A549 (cell line): ENCODE measurements around the gene NKTR. TPM values are rescaled to one million over a fixed set of nuclear protein-coding genes. Genes with fewer than 3 reads are reported as not detected.
"Not testable (repeated sequence)": the region's sequence is repeated elsewhere in the genome, so short reads cannot be mapped to it uniquely, and the experiment has no call there.

Experiments
- ATAC-seq, 2 experiments: fragments of 200-7000 bp in 1 of 2; fragments of >200 bp in 1 of 2; cut with Nextera tagmentation in 1 of 2; cut with Tn5 transposase in 1 of 2; 3 replicates each; pipeline versions ENCODE4 v1.8.0 to v1.9.1; 2018 to 2020; ENCODE audit warnings: mild to moderate bottlenecking in 1 of 2, moderate library complexity in 1 of 2
- CTCF ChIA-PET: fragments of 300-600 bp; sonication (Branson Sonifier 250); formaldehyde crosslinking; extraction: SDS; loops from one replicate; lab custom pipeline; 2021; ENCODE audit warnings: antibody characterized with exemption, inconsistent platforms; lab: Yijun Ruan, JAX
- POLR2A ChIA-PET: fragments of 350-600 bp; formaldehyde crosslinking; extraction: SDS; loops from one replicate; lab custom pipeline; 2021; ENCODE audit warnings: antibody characterized with exemption, inconsistent platforms; lab: Yijun Ruan, JAX
- DNase-seq, 2 experiments: peaks; one replicate each; pipeline versions ENCODE4 v3.0.0 to v3.0.0-alpha.2; 2011 to 2016; ENCODE audit warnings: low read depth in 1 of 2, low spot score in 1 of 2
- FAIRE-seq: peaks from 2 replicates; lab custom pipeline; 2011; peaks lifted over from hg19 to GRCh38; lab: Jason Lieb, UNC
- H3K27ac ChIP-seq, 2 experiments: fragments of >200 bp; sonication (Bioruptor Twin); formaldehyde crosslinking; 3 replicates each; pipeline ENCODE4 v1.5.1; 2016 to 2017
- H3K4me1 ChIP-seq: fragments of >200 bp; sonication (Bioruptor Twin); formaldehyde crosslinking; 3 replicates; pipeline ENCODE4 v1.6.1; 2016
- H3K4me2 ChIP-seq: fragments of >200 bp; sonication (Bioruptor Twin); formaldehyde crosslinking; 3 replicates; pipeline ENCODE4 v1.6.1; 2016
- H3K4me3 ChIP-seq: fragments of >200 bp; sonication (Bioruptor Twin); formaldehyde crosslinking; 3 replicates; pipeline ENCODE4 v1.5.1; 2016
- H3K9me3 ChIP-seq: fragments of >200 bp; sonication (Bioruptor Twin); formaldehyde crosslinking; 3 replicates; pipeline ENCODE4 v1.6.1; 2016
- CBX2 ChIP-seq: fragments of 200-600 bp; sonication (generic); IDR thresholded peaks from 2 replicates; pipeline ENCODE4 v1.6.1; 2016; ENCODE audit warnings: low read depth, mild to moderate bottlenecking, borderline replicate concordance
- CBX8 ChIP-seq: fragments of 200-600 bp; sonication (generic); IDR thresholded peaks from 2 replicates; pipeline ENCODE4 v1.6.1; 2016
- CHD2 ChIP-seq: fragments of 150-350 bp; IDR thresholded peaks from 2 replicates; pipeline ENCODE4 v1.6.1; 2014; ENCODE audit warnings: low read length; ENCODE audit not compliant: partially characterized antibody
- EHMT2 ChIP-seq: fragments of 200-600 bp; sonication (generic); IDR thresholded peaks from 2 replicates; pipeline ENCODE4 v1.6.1; 2016; ENCODE audit warnings: antibody characterized with exemption, low read depth, mild to moderate bottlenecking, moderate library complexity
- EP300 ChIP-seq, 2 experiments: fragments of >200 bp; sonication (Bioruptor Twin); formaldehyde crosslinking; IDR thresholded peaks; 2 replicates in 1 of 2; 3 replicates in 1 of 2; pipeline ENCODE4 v1.6.1; 2016 to 2017
- FOSB ChIP-seq: fragments of 250-450 bp; sonication (Bioruptor Pico); IDR thresholded peaks from 2 replicates; pipeline ENCODE4 v1.5.0; 2020; ENCODE audit warnings: mild to moderate bottlenecking, moderate library complexity
- FOXS1 ChIP-seq: fragments of 250-450 bp; sonication (Bioruptor Pico); IDR thresholded peaks from 2 replicates; pipeline ENCODE4 v1.5.0; 2020; ENCODE audit warnings: mild to moderate bottlenecking, moderate library complexity
- KDM5A ChIP-seq: fragments of 200-600 bp; sonication (generic); IDR thresholded peaks from 2 replicates; pipeline ENCODE4 v1.6.1; 2016; ENCODE audit warnings: antibody characterized with exemption, mild to moderate bottlenecking
- MAZ ChIP-seq: fragments of 150-350 bp; IDR thresholded peaks from 2 replicates; pipeline ENCODE4 v1.6.1; 2014; ENCODE audit warnings: antibody characterized with exemption, low read depth, low read length, borderline replicate concordance
- NFE2L2 ChIP-seq: fragments of 150-350 bp; conservative IDR thresholded peaks from 2 replicates; pipeline ENCODE4 v1.6.1; 2014; ENCODE audit warnings: low read length
- NR3C1 ChIP-seq: fragments of >200 bp; sonication (Bioruptor Twin); formaldehyde crosslinking; IDR thresholded peaks from 3 replicates; pipeline ENCODE4 v1.6.1; 2017
- RNF2 ChIP-seq: fragments of 200-600 bp; sonication (generic); IDR thresholded peaks from 2 replicates; pipeline ENCODE4 v1.6.1; 2016; ENCODE audit warnings: low read depth, mild to moderate bottlenecking, antibody characterized with exemption, moderate library complexity, borderline replicate concordance
- SMC3 ChIP-seq: fragments of >200 bp; sonication (Bioruptor Twin); formaldehyde crosslinking; IDR thresholded peaks from 3 replicates; pipeline ENCODE4 v1.6.1; 2018; ENCODE audit warnings: inconsistent platforms
- ZFP36 ChIP-seq: fragments of 450-650 bp; IDR thresholded peaks from 2 replicates; pipeline ENCODE4 v1.6.1; 2014; ENCODE audit warnings: borderline replicate concordance; ENCODE audit not compliant: partially characterized antibody
- ZNF302 ChIP-seq: fragments of 250-450 bp; sonication (Bioruptor Pico); IDR thresholded peaks from 2 replicates; pipeline ENCODE4 v1.9.0; 2021; ENCODE audit warnings: inconsistent platforms, mild to moderate bottlenecking, moderate library complexity
- WGBS: methylation state at CpG from one replicate; pipeline ENCODE4 v1.1.6; 2017; ENCODE audit errors: missing lambda C conversion rate; 5-methylcytosine and 5-hydroxymethylcytosine counted together
- polyA plus RNA-seq, 4 experiments: library from polyadenylated mRNA; depleted of rRNA in 3 of 4; stranded (reverse); fragments of >200 nt; fragmentation: RNase III in 1 of 4; extraction: RNeasy Plus Mini Kit Qiagen cat#74134 plus additional on column Dnase treatment in 1 of 4; gene quantifications; 2 replicates in 3 of 4; 3 replicates in 1 of 4; pipeline ENCODE4 v1.2.3, GENCODE V29; 2011 to 2017
- TF ChIP-seq, protein P1 (sequence below): fragments of 250-450 bp; sonication (Bioruptor Pico); IDR thresholded peaks from 2 replicates; pipeline ENCODE4 v1.5.0; 2020; ENCODE audit warnings: low read depth, mild to moderate bottlenecking, moderate library complexity
- TF ChIP-seq, protein P2 (sequence below): fragments of >200 bp; sonication (Bioruptor Twin); formaldehyde crosslinking; IDR thresholded peaks from 2 replicates; pipeline ENCODE4 v1.6.1; 2016

NKTR gene
- polyA plus RNA-seq, 2 of the 4 experiments (the other 2 are of a cell fraction) = 16.2 to 49.3 TPM

GRCh38 chr3:42556089-42556632, 44.3 kb upstream of the NKTR start:
- FAIRE-seq = no peak
- ChIA-PET CTCF (interaction anchor here (1.0 kb wide), 1 partner anchor 16 kb away, joined by 3 read pairs; no protein-coding TSS in a partner anchor), POLR2A (no interaction called here)
- no peak overlapping the region for H3K4me3 ChIP-seq
- no peak overlapping the region for H3K27ac ChIP-seq
- H3K9me3 ChIP-seq = no peaks in the 10 kb centered on the region
- 65% methylated on average over 3 of the region's 3 CpGs for WGBS
- H3K4me2 ChIP-seq = no peak overlapping the region
- DNase-seq = no peak
- ATAC-seq = no peak
- H3K4me1 ChIP-seq = no peaks in the 10 kb centered on the region
- TF ChIP-seq CHD2 (no peak), EHMT2 (no peak), CBX2 (no peak), MAZ (no peak), KDM5A (no peak), NR3C1 (no peak), FOXS1 (CRISPR knock-in tag) (no peak), EP300 (IDR thresholded peaks at IDR 0.05) (no peak), SMC3 (no peak), ZNF302 (CRISPR knock-in tag) (no peak)
- TF ChIP-seq, protein P1, sequence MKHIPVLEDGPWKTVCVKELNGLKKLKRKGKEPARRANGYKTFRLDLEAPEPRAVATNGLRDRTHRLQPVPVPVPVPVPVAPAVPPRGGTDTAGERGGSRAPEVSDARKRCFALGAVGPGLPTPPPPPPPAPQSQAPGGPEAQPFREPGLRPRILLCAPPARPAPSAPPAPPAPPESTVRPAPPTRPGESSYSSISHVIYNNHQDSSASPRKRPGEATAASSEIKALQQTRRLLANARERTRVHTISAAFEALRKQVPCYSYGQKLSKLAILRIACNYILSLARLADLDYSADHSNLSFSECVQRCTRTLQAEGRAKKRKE (CRISPR knock-in tag) = no peak
- TF ChIP-seq, protein P2, sequence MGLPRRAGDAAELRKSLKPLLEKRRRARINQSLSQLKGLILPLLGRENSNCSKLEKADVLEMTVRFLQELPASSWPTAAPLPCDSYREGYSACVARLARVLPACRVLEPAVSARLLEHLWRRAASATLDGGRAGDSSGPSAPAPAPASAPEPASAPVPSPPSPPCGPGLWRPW = no peak

DNA sequence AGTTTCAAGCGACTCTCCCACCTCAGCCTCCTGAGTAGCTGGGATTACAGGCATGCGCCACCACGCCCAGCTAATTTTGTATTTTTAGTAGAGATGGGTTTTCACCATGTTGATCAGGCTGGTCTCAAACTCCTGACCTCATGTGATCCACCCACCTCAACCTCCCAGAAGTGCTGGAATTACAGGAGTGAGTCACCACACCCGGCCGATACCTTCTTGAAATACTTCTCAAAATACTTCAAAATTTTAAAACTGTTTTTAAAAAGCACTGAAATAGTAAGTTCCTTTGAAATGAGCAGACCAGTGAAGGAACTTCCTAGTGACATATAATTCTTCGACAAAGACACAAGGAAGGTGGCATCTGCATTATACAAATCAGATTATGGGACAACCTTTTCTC, 43.7 kb upstream of the NKTR start:
- FAIRE-seq, POLR2A ChIA-PET, H3K27ac ChIP-seq, H3K9me3 ChIP-seq, H3K4me2 ChIP-seq, H3K4me3 ChIP-seq, DNase-seq, ATAC-seq, H3K4me1 ChIP-seq: not testable (repeated sequence)
- 93% methylated on average over 6 of the region's 6 CpGs for WGBS
- CTCF ChIA-PET = interaction anchor here (1.0 kb wide), 2 partner anchors 9 to 17 kb away, joined by 3 to 5 read pairs; no protein-coding TSS in a partner anchor

GRCh38 chr3:42557854-42558253, 42.6 kb upstream of the NKTR start:
- TF ChIP-seq NFE2L2 = no peak
- TF ChIP-seq RNF2 = no peak
- no peak for TF ChIP-seq FOXS1 (CRISPR knock-in tag)
- no peak for TF ChIP-seq CBX2
- TF ChIP-seq, protein P1 (CRISPR knock-in tag) = no peak
- TF ChIP-seq FOSB (CRISPR knock-in tag) = no peak
- no peak for TF ChIP-seq ZFP36
- TF ChIP-seq CBX8 = no peak
- no peak for TF ChIP-seq KDM5A
- TF ChIP-seq MAZ = no peak
- Histone ChIP-seq H3K4me1 (no peaks in the 10 kb centered on the region), H3K27ac (no peak overlapping the region), H3K9me3 (no peaks in the 10 kb centered on the region), H3K4me3 (no peak overlapping the region), H3K4me2 (no peak overlapping the region)
- FAIRE-seq (no peak), ATAC-seq (peak; percentile 57 to 62; a peak in 3 of 6 replicates), DNase-seq (no peak)
- CTCF ChIA-PET = interaction anchor here (0.8 to 1.0 kb wide), 2 partner anchors 10 to 310 kb away, joined by 4 to 5 read pairs; no protein-coding TSS in a partner anchor
- POLR2A ChIA-PET = no interaction called here
